Measurements from ENCODE around the gene GASK1B.

DNA sequence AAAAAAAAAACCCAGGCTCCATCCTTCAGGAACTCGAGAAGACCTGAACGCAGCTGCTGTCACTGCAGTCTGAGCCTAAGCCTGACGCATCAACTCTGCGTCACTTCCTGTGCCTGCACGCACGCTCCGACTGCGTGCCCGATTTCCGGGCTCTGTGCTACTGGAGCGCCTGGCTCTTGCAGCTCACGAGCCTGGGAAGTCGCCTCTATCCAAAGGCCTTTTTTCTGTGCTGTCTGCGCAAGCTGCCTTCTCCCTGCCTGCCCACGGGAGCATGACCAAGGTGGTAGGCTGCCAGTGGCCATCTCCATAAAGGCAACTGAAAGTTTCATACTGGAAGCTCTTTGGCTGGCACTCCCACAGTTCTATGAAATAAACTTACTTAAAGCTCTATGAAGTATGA lies 9.9 kb upstream of the GASK1B start:
- TF ChIP-seq, protein P1, sequence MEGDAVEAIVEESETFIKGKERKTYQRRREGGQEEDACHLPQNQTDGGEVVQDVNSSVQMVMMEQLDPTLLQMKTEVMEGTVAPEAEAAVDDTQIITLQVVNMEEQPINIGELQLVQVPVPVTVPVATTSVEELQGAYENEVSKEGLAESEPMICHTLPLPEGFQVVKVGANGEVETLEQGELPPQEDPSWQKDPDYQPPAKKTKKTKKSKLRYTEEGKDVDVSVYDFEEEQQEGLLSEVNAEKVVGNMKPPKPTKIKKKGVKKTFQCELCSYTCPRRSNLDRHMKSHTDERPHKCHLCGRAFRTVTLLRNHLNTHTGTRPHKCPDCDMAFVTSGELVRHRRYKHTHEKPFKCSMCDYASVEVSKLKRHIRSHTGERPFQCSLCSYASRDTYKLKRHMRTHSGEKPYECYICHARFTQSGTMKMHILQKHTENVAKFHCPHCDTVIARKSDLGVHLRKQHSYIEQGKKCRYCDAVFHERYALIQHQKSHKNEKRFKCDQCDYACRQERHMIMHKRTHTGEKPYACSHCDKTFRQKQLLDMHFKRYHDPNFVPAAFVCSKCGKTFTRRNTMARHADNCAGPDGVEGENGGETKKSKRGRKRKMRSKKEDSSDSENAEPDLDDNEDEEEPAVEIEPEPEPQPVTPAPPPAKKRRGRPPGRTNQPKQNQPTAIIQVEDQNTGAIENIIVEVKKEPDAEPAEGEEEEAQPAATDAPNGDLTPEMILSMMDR (IDR thresholded peaks at IDR 0.05), result no peak
- no peak for TF ChIP-seq POLR2A (IDR thresholded peaks at IDR 0.05)
- no peak for TF ChIP-seq EP300 (IDR thresholded peaks at IDR 0.05)
